K562 (cell line): ENCODE measurements around the gene ZKSCAN8. TPM values are rescaled to one million over a fixed set of nuclear protein-coding genes. Genes with fewer than 3 reads are reported as not detected.

Experiments
- ARID1B ChIP-seq: fragments of 450-650 bp; IDR thresholded peaks from 2 replicates; pipeline ENCODE4 v1.6.1; 2016; ENCODE audit warnings: antibody characterized with exemption, mild to moderate bottlenecking, inconsistent platforms
- CBX3 ChIP-seq, 2 experiments: IDR thresholded peaks; 1 replicate in 1 of 2; 2 replicates in 1 of 2; pipeline ENCODE4 v1.6.1; 2012; ENCODE audit warnings: inconsistent platforms in 2 of 2, low read length in 2 of 2, borderline replicate concordance in 1 of 2, control low read depth in 1 of 2
- JUN ChIP-seq, 2 experiments: sonication (generic) in 1 of 2; formaldehyde crosslinking in 1 of 2; IDR thresholded peaks; 2 replicates each; pipeline versions ENCODE4 v1.6.1 to v1.8.0; 2012 to 2022; ENCODE audit warnings: borderline replicate concordance in 2 of 2, mild to moderate bottlenecking in 2 of 2, improper control_type of control experiment in 1 of 2, low read depth in 1 of 2, low read length in 1 of 2, missing genetic modification reagents in 1 of 2
- LEF1 ChIP-seq: fragments of 450-650 bp; IDR thresholded peaks from 2 replicates; pipeline ENCODE4 v1.6.1; 2016; ENCODE audit warnings: mild to moderate bottlenecking
- MTA3 ChIP-seq: fragments of 450-650 bp; formaldehyde crosslinking; IDR thresholded peaks from 2 replicates; pipeline ENCODE4 v1.6.1; 2017; ENCODE audit warnings: mild to moderate bottlenecking, borderline replicate concordance
- NCOA2 ChIP-seq, 2 experiments: fragments of 450-650 bp; IDR thresholded peaks; 2 replicates each; pipeline ENCODE4 v1.6.1; 2018; ENCODE audit warnings: mild to moderate bottlenecking in 2 of 2, moderate library complexity in 1 of 2; ENCODE audit not compliant: partially characterized antibody in 2 of 2
- POLR2AphosphoS5 ChIP-seq: IDR thresholded peaks from 2 replicates; pipeline ENCODE4 v1.6.1; 2011; ENCODE audit warnings: mild to moderate bottlenecking, low read depth, low read length, moderate library complexity; ENCODE audit not compliant: control insufficient read depth, insufficient read depth
- SMARCA5 ChIP-seq: fragments of 450-650 bp; IDR thresholded peaks from 2 replicates; pipeline ENCODE4 v1.6.1; 2016
- STAT5B ChIP-seq: fragments of 250-450 bp; sonication (Bioruptor Pico); IDR thresholded peaks from 2 replicates; pipeline ENCODE4 v1.8.0; 2021; ENCODE audit warnings: mild to moderate bottlenecking, inconsistent platforms
- ZNF507 ChIP-seq: conservative IDR thresholded peaks from 2 replicates; pipeline ENCODE4 v1.6.1; 2017; ENCODE audit warnings: missing genetic modification characterization, missing compliant biosample characterization
- ZNF75A ChIP-seq: fragments of 450-650 bp; formaldehyde crosslinking; IDR thresholded peaks from 2 replicates; pipeline ENCODE4 v1.4.0; 2020; ENCODE audit warnings: mild to moderate bottlenecking
- polyA plus RNA-seq, 8 experiments: library from polyadenylated mRNA; depleted of rRNA in 4 of 8; stranded (reverse) in 5 of 8; unstranded in 3 of 8; fragments of >200 nt; fragmentation: Nextera tagmentation in 2 of 8; fragmentation: Illumina TruSeq in 1 of 8; extraction: Ambion mirVana in 2 of 8; extraction: Trizol in 1 of 8; gene quantifications; 2 replicates each; pipeline versions ENCODE4 v1.2.1 to v1.2.3, GENCODE V29; 2011 to 2014; ENCODE audit warnings: inconsistent platforms in 1 of 8, missing spikeins in 1 of 8
- total RNA-seq, 7 experiments: library from RNA; depleted of rRNA in 6 of 7; stranded (reverse); fragments of >200 nt in 6 of 7; fragmentation: Illumina TruSeq in 2 of 7; extraction: Trizol in 2 of 7; gene quantifications; 2 replicates each; pipeline versions ENCODE4 v1.2.1 to v1.2.3, GENCODE V29; 2011 to 2021; ENCODE audit warnings: low replicate concordance in 1 of 7
- TF ChIP-seq, protein P1 (sequence below), 2 experiments: fragments of 200-800 bp in 1 of 2; sonication (Bioruptor generic) in 1 of 2; sonication (generic) in 1 of 2; formaldehyde crosslinking in 1 of 2; IDR thresholded peaks in 1 of 2; conservative IDR thresholded peaks in 1 of 2; 2 replicates each; pipeline versions ENCODE4 v1.5.0 to v1.6.1; 2016 to 2020; ENCODE audit warnings: missing compliant biosample characterization in 1 of 2, missing genetic modification characterization in 1 of 2, missing genetic modification reagents in 1 of 2
- TF ChIP-seq, protein P2 (sequence below): IDR thresholded peaks from 3 replicates; pipeline ENCODE4 v1.6.1; 2011; ENCODE audit warnings: borderline replicate concordance, mild to moderate bottlenecking, moderate library complexity; ENCODE audit not compliant: insufficient read length; ENCODE audit errors: extremely low read depth

ZKSCAN8 gene
- total and polyA plus RNA-seq, 9 of the 15 experiments (the other 6 are each of a cell fraction or from before 2014, with no cell fraction given) = 3.3 to 37.7 (median 21.7) TPM

DNA sequence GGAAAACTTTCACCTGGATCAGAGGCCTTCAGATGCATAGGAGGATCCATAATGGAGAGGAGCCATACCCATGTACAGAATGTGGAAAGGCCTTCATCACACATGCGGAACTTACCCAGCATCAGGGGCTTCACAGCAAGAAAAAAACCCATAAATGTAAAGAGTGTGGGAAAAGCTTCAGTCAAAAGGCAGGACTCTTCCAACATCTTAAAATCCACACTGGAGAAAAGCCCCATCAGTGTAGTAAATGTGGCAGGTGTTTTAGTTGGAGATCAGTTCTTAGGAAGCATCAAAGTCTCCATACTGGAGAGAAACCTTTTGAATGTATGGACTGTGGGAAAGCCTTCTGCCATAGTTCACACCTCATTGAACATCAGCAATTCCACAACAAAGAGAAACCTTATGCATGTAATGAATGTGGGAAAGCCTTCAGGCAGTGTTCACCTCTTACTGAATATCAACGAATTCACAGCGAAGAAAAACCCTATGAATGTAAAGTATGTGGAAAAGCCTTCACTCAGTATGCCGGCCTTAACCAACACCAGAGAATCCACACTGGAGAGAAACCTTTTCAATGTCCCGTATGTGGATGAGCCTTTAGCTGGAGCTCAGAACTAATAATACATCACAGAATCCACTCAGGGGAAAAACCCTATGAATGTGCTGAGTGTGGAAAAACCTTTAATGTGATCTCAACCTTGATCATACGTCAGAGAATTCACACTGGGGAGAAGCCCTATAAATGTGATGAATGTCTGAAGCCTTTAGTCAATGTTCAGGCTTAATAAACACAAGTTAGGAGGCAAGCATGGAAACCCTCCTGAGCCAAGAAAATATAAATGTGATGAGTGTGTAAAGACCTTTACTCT, 46.7 kb downstream of the ZKSCAN8 start (continued):
- TF ChIP-seq ARID1B = no peak
- no peak for TF ChIP-seq POLR2AphosphoS5
- 0 out of 2 replicates have a peak, but pooled peaks have one; percentile 6 for TF ChIP-seq ZNF507
- peak; percentile 62; the same call in 1 of the 2 replicates for TF ChIP-seq MTA3
- peak; percentile 42; the same call in 1 of the 2 replicates for TF ChIP-seq JUN (IDR thresholded peaks at IDR 0.05; ENCODE audit: borderline replicate concordance, low read depth, low read length)
- TF ChIP-seq JUN (CRISPR knock-in tag; IDR thresholded peaks at IDR 0.05; ENCODE audit: borderline replicate concordance) = no peak
- TF ChIP-seq SMARCA5 = 0 out of 2 replicates have a peak, but pooled peaks have one; percentile 22
- TF ChIP-seq, protein P1, sequence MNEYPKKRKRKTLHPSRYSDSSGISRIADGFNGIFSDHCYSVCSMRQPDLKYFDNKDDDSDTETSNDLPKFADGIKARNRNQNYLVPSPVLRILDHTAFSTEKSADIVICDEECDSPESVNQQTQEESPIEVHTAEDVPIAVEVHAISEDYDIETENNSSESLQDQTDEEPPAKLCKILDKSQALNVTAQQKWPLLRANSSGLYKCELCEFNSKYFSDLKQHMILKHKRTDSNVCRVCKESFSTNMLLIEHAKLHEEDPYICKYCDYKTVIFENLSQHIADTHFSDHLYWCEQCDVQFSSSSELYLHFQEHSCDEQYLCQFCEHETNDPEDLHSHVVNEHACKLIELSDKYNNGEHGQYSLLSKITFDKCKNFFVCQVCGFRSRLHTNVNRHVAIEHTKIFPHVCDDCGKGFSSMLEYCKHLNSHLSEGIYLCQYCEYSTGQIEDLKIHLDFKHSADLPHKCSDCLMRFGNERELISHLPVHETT (CRISPR knock-in tag; conservative IDR thresholded peaks at IDR 0.05 in 1 of 2, IDR thresholded peaks at IDR 0.05 in 1 of 2) = no peak
- no peak for TF ChIP-seq STAT5B (CRISPR knock-in tag)
- peak; percentile 33; the same call in 1 of the 2 replicates for TF ChIP-seq LEF1
- TF ChIP-seq, protein P2, sequence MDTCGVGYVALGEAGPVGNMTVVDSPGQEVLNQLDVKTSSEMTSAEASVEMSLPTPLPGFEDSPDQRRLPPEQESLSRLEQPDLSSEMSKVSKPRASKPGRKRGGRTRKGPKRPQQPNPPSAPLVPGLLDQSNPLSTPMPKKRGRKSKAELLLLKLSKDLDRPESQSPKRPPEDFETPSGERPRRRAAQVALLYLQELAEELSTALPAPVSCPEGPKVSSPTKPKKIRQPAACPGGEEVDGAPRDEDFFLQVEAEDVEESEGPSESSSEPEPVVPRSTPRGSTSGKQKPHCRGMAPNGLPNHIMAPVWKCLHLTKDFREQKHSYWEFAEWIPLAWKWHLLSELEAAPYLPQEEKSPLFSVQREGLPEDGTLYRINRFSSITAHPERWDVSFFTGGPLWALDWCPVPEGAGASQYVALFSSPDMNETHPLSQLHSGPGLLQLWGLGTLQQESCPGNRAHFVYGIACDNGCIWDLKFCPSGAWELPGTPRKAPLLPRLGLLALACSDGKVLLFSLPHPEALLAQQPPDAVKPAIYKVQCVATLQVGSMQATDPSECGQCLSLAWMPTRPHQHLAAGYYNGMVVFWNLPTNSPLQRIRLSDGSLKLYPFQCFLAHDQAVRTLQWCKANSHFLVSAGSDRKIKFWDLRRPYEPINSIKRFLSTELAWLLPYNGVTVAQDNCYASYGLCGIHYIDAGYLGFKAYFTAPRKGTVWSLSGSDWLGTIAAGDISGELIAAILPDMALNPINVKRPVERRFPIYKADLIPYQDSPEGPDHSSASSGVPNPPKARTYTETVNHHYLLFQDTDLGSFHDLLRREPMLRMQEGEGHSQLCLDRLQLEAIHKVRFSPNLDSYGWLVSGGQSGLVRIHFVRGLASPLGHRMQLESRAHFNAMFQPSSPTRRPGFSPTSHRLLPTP = no peak
- TF ChIP-seq ZNF75A (CRISPR knock-in tag) = peak; percentile 99
- no peak for TF ChIP-seq NCOA2 (IDR thresholded peaks at IDR 0.05; ENCODE audit: partially characterized antibody in 2 of 2)
- TF ChIP-seq CBX3 (IDR thresholded peaks at IDR 0.05; ENCODE audit: borderline replicate concordance in 1 of 2, low read length in 2 of 2) = peak in 1 of 2 experiments; percentile 90; a peak in 2 of 3 replicates
